ENCODE measurements around the gene ITGA11. TPM values are rescaled to one million over a fixed set of nuclear protein-coding genes. Genes with fewer than 3 reads are reported as not detected.

Gene ITGA11
- total and polyA plus RNA-seq, 8 donors = 0.08 to 12.1 (median 2.0) TPM

GRCh38 chr15:68421115-68421551 lies 10.8 kb downstream of the ITGA11 start:
- Histone ChIP-seq H3K27me3 (no peaks in the 10 kb centered on the region), H3K27ac (peak overlapping the region in 3 of 5 donors; percentile 20 to 51 (median 40)), H3K4me3 (no peak overlapping the region), H3K9me3 (no peaks in the 10 kb centered on the region), H3K36me3 (no peaks in the 10 kb centered on the region), H3K4me1 (peaks cover 5 to 40% (median 28%) of the 10 kb centered on the region in 4 donors)
- intact Hi-C loops (cut with DNase I; ENCODE audit: low total_unique reads) = no loop called here
- no peak for TF ChIP-seq POLR2A (IDR thresholded peaks at IDR 0.05)
- TF ChIP-seq CTCF (IDR thresholded peaks at IDR 0.05) = no peak
- TF ChIP-seq POLR2AphosphoS5 (IDR thresholded peaks at IDR 0.05) = peak in 2 of 3 donors; percentile 13
- no peak for TF ChIP-seq EP300 (IDR thresholded peaks at IDR 0.05)
- DNase-seq = peak; percentile 65 to 78
- WGBS, 5 donors = 40 to 69% (median 41%) methylated on average over 7 of the region's 7 CpGs

- Histone ChIP-seq H3K27me3 (no peaks in the 10 kb centered on the region), H3K4me1 (peaks cover 5 to 40% (median 28%) of the 10 kb centered on the region in 4 donors), H3K36me3 (no peaks in the 10 kb centered on the region), H3K9me3 (no peaks in the 10 kb centered on the region), H3K4me3 (no peak overlapping the region), H3K27ac (peak overlapping the region in 1 of 5 donors; percentile 5)
- intact Hi-C loops (cut with DNase I; ENCODE audit: low total_unique reads) = no loop called here
- TF ChIP-seq POLR2A (IDR thresholded peaks at IDR 0.05) (no peak), POLR2AphosphoS5 (IDR thresholded peaks at IDR 0.05) (no peak), EP300 (IDR thresholded peaks at IDR 0.05) (no peak), CTCF (IDR thresholded peaks at IDR 0.05) (no peak)
- DNase-seq = no peak
- WGBS, 5 donors = 61 to 75% (median 74%) methylated on average over 4 of the region's 4 CpGs
These were observed 11.7 kb downstream of the ITGA11 start for GRCh38 chr15:68420186-68420684.

- Histone ChIP-seq H3K9me3 (no peaks in the 10 kb centered on the region), H3K4me3 (no peak overlapping the region), H3K27me3 (no peaks in the 10 kb centered on the region), H3K4me1 (peaks cover 5 to 40% (median 28%) of the 10 kb centered on the region in 4 donors), H3K27ac (peak overlapping the region in 2 of 5 donors; percentile 42 to 43), H3K36me3 (no peaks in the 10 kb centered on the region)
- no peak for DNase-seq
- TF ChIP-seq POLR2A (IDR thresholded peaks at IDR 0.05) (no peak), EP300 (IDR thresholded peaks at IDR 0.05) (no peak)
- 76 to 88% (median 82%) methylated on average over 5 of the region's 5 CpGs for WGBS, 5 donors
- intact Hi-C loops (cut with DNase I; ENCODE audit: low total_unique reads) = no loop called here
These were observed 12.4 kb downstream of the ITGA11 start for GRCh38 chr15:68419301-68420175.

GRCh38 chr15:68418611-68419161 lies 13.3 kb downstream of the ITGA11 start:
- 24 to 57% (median 31%) methylated on average over 6 of the region's 6 CpGs for WGBS, 5 donors
- intact Hi-C loops (cut with DNase I; ENCODE audit: low total_unique reads) = no loop called here
- peak overlapping the region in 3 of 5 donors; percentile 1 to 43 (median 42) for H3K27ac ChIP-seq

GRCh38 chr15:68417897-68418296 lies 14.1 kb downstream of the ITGA11 start:
- DNase-seq = peak in 1 of 2 donors; percentile 27
- intact Hi-C loops (cut with DNase I; ENCODE audit: low total_unique reads) = no loop called here
- WGBS, 5 donors = 55 to 66% (median 56%) methylated on average over 2 of the region's 2 CpGs
- peaks cover 5 to 40% (median 28%) of the 10 kb centered on the region in 4 donors for H3K4me1 ChIP-seq
- H3K9me3 ChIP-seq = no peaks in the 10 kb centered on the region
- H3K27me3 ChIP-seq = no peaks in the 10 kb centered on the region
- TF ChIP-seq EP300 (IDR thresholded peaks at IDR 0.05) (no peak), POLR2A (IDR thresholded peaks at IDR 0.05) (no peak)
- H3K4me3 ChIP-seq = no peak overlapping the region
- peak overlapping the region in 3 of 5 donors; percentile 1 to 43 (median 42) for H3K27ac ChIP-seq
- no peaks in the 10 kb centered on the region for H3K36me3 ChIP-seq

More at GRCh38 chr15:68418611-68419161, 13.3 kb downstream of the ITGA11 start:
- H3K9me3 ChIP-seq = no peaks in the 10 kb centered on the region
- no peak for TF ChIP-seq EP300 (IDR thresholded peaks at IDR 0.05)
- peak in 1 of 3 donors; percentile 5 for TF ChIP-seq POLR2AphosphoS5 (IDR thresholded peaks at IDR 0.05)
- H3K4me3 ChIP-seq = no peak overlapping the region
- H3K27me3 ChIP-seq = no peaks in the 10 kb centered on the region
- H3K4me1 ChIP-seq = peaks cover 5 to 40% (median 28%) of the 10 kb centered on the region in 4 donors
- no peaks in the 10 kb centered on the region for H3K36me3 ChIP-seq
- peak; percentile 53 to 83 for DNase-seq

All from stomach (tissue), 9 donors.